GM18870 (cell line): ENCODE data around the gene CCDC39.

ENCODE experiments used
- ATAC-seq: cut with Tn5 transposase; IDR thresholded peaks from one replicate; pipeline ENCODE4 v1.9.1; 2021; ENCODE audit warnings: moderate library complexity; ENCODE audit not compliant: unreplicated experiment

Gene CCDC39

DNA sequence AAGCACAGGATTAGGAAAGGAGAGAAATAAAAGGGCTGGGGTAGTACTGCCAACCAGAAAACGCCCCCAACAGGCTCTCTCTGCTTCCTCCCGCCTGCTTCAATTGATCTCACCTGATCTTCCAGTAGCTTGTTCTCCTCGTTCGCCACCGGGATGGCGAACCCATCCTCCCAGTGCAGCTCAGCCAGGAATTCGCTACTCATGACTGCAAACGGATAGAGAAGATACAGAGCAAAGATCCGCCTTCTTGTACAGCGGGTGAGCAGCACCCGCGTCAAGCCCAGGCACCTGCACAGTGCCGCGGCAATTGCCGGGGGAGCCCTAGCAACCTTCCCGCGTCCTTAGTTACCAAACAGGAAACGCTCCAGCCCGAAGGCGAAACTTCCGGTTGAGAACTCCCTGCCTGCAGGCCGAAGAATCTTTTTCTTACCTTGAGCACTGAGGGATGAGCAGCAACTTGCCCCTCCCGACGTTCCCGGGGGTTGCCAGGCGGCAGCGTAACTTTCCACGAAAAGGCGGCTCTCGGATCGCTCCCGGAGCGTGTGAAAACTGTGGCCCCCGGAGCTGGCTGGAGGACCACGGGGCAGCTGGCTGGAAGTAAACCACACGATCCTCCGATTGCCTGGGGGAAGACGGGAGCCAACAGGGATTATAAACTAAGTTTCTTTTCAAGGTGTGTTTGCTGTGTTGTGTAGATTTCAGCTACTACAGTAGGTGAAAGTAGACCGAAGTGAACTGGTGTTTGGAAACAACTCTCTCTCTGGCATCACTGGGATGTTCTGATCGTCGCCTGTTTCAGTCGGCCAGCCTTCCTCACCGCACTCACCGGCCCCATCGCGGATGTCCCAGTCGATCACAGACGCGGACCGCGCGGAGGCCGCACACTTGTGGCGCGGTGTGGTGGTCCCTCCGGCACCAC lies at the start of gene CCDC39:
TSS of gene CCDC39 (minus strand) at position 312 of the 919 bp plus-strand sequence. CDS start at position 203, 109 bp downstream.
- peak; percentile 94 for ATAC-seq

DNA sequence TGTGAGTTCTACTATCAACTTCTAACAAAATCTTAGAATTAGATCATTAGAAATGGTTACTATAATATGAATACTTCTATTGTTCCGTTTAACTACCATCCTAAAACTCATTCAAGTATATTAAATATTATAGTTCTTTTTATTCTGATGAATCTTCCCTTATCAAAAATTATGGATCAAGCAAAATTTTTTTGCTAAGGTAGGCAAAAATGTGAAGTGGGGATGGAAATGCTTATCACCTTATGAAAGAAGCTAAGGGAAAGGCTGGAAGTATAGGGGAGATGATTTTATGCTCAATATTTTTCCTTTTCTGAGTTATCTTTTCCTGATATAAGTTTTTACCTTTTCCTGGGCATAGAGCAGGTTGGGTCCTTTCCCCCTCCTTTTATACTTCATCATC lies 40.7 kb upstream of the CCDC39 start:
- no peak for ATAC-seq

DNA sequence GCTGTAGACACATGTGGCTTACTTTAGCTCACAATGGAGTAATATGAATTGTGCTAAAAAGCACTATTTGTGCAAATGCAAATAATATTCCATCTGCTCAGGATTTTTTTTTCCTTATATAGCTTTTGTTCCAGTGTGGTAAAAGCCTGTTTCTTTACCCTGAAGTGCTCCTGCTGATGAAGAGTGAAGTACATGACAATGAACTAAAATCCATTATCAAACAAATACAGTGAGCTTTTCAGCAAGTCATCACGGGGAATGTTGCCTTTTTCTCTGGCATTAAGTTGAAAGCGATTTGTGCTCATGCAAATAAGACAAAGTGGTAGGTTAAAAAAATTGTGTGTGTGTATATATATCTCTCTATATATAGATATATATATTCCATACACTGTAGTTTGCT lies 28.6 kb upstream of the CCDC39 start:
- ATAC-seq: no peak

DNA sequence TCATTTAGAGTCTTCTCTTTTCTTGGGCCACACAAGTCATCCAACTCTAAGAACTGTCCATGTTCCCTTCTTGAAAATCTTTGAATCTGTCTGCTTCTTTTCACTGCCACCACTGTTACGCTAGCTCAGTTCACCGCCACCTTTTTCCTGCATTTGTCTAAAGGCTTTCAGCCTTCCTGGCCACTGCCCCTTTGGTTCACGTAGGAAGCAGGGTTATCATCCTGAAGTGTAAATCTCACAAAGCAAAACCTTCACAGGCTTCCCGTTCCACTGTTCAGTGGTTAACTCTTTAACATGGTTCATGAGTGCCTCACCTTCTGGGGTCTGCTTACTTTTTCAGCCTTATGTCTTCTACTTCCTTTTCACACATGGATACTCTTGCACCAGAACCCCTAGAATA lies 26.3 kb upstream of the CCDC39 start:
- ATAC-seq: no peak

DNA sequence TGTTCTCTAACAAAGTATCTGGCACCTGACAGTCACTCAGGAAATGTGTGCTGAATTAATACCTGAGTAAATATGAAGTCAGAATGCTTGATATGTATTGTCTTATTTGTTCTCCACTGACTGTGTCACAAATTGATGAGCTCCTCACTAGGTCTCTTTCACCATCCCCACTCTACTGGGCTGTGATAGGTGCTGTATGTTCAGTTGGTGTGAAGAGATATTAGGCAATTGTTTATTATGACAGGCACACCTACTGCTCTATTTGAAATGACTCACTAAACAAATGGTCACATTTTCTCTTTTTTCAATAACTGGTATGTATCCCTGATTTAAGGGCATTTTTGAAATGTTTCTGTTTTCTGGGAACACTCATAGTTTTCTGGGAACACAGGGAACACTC lies 25.2 kb upstream of the CCDC39 start:
- ATAC-seq: no peak

DNA sequence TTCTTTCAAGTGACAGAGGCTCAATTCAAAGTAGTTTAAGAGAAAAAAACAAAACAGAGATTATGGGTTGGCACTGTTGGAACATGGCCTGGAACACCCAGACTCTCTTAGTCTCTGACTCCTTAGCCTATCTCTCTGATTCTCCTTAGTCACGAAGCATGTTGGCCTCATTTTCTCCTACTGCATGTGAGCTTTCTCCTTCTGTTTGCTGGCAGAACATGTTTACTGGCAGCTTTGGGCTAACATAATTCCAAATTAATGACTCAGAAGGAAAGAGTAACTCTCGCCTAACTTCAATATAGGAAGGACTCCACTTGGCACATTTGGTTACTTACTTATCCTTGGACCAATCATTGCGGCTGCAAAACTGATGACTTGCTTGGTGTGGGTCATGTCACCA lies 21.7 kb upstream of the CCDC39 start:
- no peak for ATAC-seq

DNA sequence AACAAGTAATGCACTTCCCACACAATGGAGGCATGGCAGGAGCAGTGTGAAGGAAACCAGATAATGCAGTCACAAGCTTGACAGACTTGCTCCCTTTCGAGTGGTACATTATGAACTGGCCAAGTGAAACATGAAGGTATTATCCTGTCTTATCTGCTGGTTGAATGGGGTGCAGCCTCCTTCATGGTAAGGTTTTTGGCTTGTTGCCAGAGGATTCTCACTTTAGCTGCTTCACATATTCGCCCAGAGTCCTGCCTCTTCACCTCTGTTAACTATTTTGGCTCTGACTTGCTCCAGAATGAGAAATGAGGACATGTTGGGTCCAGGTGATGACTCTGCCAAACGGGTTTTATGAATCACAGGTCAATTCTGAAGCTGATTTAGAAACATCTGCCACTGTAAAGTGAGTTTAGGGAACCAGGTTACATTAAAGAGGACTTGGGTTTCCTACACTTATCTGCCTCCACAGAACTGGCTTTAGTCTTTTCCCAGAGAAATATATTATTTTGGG lies 19.5 kb upstream of the CCDC39 start:
- no peak for ATAC-seq

DNA sequence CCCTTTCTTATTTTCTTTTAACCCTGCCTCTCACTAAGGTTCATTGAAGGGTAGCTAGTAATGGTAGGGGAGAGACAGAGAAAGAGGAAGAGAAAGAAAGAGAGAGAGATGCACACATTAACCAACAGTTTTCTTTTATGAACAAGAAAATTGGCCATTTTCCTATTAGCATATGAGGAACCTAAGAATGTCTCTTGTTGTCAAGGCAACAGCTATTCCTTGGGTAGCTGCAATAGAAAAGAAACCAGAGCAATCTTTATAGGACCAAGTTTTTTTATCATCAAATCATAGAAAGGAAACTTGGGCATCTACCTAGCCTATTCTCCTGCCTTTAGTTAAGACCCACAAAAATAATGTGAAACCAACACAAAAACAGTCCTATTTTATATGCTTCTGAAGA lies 15.0 kb upstream of the CCDC39 start:
- no peak for ATAC-seq

DNA sequence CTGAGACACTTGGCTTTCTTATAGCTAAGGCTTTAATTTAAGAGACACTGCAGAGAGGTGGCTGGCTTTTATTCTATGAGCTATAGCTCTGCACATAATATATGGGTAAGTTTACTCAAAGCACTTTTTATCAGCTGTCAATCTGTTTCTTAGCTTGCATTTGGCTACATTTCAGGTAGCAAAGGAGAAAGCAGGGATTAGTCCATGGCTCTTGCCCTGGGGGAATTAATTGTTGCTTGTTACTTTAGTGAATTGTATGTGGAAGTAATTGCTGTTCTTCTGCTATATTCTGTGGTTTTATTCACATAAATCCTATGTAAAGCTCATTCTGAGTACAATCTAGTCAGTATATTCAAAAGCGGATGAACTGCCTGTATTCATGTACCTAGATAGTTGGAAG lies 14.4 kb upstream of the CCDC39 start:
- ATAC-seq: no peak

DNA sequence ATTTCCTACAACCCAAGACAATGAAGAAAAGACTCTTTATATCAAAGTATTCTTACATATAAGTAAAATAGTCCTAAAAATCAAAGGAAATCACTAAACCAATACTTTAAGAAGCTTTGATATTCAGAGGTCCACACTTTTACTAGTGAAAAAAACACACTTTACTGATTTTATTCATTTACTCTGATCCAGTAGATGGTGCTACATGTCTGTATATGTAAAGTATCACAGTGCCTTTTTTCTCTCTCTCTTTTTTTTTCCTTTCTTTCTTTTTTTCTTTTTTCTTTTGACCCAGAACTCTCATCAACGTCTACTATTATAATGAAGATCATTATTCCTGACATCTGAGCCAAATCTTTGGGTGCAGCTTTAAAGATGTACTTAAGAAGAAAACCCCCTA lies 10.8 kb upstream of the CCDC39 start:
- ATAC-seq: no peak

DNA sequence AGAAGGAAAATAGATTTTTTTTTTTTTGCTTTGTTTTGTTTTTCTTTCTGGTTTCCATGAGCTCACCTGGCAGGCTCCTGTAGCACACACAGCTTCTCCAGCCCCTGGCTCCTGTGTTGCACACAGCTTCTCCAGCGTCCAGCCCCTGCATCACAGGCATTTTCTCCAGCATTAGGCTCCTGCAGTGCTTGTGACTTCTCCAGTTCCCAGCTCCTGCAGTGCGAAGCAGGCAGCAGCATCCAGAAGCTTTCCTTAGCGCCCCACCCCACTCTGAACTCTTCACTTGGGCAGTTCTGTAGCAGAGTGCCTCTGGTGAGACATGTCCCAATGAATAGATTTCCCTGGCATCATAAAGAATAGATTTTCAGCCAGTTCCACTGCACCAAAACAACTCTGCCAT lies 5.5 kb upstream of the CCDC39 start:
- no peak for ATAC-seq

DNA sequence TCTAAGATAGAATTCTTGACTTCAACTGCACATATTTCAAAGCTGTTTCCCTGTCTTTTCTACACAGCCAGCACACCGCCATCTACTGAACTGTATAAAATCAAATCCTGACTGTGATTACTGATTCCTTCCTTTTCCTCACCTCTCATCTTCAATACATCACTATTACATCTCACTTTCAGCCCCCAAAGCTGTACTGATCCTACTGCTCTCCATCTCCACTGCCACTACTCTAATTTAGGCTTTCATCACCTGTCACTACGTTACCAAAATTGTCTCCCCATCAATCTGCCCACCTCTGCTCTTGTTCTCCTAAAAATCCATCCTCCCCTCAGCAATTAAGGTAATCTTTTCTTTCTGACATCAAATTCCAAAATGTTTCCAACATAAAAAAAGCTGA lies 4.5 kb upstream of the CCDC39 start:
- ATAC-seq: no peak

DNA sequence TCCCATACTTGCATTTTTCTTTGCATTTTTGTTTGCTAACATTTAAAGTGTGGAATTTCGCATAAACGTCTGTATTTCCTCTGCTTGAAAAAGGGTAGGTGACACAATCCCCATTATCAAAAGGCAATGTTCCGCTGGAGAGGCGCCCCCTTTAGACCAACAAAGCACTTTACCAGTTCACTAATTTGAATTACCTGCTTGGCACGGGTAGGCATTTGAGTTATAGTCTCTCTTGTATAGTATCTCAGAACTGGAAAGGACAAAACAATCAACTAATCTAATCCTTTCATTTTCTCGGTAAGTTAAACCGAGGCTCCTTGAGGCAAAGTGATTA lies 775 bp upstream of the CCDC39 start:
- ATAC-seq: peak; percentile 39

DNA sequence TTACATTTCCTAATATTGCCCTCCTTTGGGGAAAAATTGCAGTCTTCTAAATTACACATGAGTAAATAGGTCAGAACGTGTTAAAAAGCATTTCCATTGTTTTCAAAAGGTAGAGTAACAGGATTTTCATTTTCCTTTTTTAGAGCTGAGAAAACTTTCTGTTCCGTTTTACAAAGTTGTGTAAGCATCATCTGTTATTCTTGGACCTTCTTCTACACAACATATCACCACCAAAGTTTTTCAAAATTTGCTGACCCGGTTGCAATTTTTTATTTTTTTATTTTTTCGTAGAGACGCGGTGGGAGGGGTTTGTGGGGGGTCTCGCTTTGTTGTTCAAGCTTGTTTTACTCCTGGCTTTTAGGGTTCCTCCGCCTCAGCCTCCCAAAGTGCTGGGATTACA lies 1.1 kb downstream of the CCDC39 start:
- no peak for ATAC-seq

DNA sequence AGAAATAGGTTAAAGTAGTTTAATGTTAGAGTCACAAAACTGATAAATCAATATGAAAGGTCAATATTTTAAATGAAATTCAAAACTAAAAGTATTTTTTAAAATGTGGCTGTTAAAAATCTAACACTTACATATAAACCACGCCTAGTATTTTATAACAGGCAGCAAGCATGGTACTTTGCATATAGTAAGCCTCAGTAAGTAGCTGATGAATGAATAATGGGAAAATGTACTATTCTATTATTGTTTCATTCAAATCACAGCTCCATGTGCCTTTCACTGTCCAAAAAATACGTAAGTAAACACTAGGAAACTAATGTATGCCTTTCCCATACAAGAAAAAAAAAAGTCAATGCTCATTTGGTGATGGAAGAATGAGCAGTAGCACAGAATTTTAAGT lies 17.8 kb downstream of the CCDC39 start:
- no peak for ATAC-seq

DNA sequence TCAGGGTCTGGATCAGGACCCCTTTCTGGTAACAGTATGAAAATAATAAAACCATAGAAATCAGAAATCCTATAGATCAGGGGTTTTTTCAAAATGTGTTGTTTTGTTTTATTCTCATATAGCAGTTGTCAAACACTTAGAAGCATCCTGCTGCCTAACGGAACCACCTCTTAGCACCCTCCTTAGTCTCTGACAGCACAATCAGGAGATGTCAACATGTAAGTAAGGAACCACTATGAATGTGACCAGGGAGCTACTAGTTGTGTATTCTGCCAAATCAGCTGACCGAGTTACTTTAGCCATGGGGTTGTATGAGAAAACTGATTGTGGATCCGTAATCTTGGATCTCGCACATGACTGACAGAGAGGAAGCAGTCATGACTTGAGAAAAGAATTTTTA lies 22.2 kb downstream of the CCDC39 start:
- no peak for ATAC-seq

DNA sequence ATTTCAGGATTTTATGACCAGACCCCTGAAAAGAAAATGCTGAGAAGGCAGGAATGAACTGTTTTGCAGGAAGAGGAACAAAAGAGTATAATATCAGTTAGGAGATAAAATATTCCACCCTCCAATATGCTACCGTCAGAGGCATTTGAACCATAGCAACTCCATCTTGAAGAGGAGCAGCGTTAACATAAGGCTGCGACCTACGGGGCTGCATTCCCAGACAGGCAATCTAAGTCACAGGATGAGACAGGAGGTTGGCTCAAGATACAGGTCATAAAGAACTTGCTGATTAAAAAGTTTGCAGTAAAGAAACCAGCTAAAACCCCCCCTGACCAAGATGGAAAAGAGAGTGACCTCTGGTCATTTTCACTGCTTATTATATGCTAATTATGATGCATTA lies 22.9 kb downstream of the CCDC39 start:
- ATAC-seq: no peak

DNA sequence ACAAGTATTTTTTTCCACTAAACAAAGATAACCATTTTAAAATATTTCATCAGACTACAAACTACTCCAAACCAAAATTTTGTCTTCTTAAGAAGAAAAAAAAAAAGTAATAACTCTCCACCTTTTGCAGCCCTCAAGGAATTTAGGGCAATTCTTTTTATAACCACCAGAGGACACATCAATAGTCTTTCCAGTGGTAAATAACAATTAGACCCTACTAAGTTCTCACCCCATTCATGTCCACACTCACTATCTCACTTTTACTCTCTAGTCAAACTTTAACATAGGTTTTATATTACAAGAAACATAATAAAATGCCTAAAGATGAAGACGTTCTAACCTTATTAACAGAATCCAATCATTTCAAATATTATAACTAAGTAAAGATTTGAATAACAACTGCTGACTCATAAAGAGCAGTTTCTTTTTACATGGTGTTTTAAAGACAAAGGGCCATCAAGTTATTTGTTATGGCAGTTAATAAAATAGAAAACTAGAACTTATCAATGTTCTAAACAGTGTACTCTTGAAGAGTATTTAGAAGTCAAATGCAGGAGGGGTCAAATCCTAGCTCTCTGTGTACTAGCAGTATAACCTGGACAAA lies 33.0 kb downstream of the CCDC39 start:
- no peak for ATAC-seq

DNA sequence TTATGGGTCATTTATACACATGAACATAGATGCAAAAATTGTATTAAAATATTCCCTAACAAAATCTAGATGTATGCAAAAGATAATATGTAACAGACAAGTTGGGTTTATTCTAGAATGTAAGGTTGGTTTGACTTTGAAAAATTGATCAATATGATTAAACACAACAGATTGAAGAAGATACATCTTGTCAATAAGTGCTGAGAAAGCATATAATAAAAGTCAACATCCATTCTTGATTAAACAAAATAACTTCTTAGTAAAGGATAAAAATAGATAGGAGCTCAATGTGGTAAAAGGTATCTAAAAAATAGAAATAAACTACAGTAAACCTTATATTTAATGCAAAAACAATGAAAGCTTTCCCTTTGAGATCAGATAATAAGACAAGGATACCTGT lies 38.3 kb downstream of the CCDC39 start:
- ATAC-seq: no peak

DNA sequence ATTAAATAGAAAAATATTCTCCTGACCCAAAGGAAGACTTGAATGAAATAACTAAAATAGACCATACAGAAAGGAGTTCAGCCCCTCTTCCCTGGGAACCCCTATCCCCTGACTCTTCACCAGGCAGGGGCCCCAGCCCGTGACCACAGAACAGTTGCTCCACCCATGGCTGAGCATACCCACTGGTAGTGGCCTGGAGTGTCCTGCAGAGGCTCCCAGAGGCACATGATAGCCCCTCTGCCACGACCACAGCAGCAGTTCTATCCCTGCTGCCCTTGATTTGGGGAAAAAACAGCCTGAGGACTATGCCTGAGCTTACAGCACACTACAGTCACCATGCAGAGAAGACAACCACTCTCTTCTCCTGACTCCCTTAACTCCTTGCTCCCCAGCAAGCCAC lies 45.6 kb downstream of the CCDC39 start:
- ATAC-seq: no peak

DNA sequence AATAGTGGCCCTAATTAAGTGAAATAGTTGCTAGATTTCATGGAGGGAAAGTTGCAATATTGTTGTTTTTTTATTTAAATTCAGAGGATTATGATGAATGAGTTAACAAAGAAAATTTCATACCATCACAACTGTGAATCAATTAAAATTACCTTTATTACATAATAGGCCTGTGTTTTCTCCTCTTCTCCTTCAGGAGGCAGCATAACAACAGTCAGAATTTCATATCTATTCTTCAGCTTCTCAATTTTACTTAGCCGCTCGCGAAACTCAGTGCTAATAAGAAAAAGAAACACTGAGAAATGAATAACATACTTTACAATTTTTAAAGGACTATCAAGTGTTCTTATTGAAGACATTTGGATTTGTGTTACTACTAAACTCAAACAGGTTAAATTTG lies 48.0 kb downstream of the CCDC39 start:
- ATAC-seq: no peak

DNA sequence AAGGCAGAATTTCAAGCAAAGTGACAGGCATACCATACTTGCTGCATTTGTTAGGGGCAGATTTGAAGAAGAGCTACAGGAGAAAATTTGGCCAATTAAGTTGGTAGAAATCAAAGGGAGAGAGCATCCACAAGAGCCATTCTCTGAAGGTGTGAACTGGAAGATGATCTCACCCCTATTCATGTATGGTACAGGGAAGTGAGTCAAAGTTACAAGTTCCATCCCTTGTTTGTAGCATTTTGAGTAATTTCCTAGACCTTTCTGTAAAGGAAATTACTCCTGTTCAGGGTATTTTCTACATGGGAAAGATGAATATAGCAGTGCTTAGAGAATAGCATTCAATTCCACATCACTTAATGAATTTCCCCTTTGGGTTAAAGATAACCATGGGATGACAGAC lies 48.9 kb downstream of the CCDC39 start:
- no peak for ATAC-seq

DNA sequence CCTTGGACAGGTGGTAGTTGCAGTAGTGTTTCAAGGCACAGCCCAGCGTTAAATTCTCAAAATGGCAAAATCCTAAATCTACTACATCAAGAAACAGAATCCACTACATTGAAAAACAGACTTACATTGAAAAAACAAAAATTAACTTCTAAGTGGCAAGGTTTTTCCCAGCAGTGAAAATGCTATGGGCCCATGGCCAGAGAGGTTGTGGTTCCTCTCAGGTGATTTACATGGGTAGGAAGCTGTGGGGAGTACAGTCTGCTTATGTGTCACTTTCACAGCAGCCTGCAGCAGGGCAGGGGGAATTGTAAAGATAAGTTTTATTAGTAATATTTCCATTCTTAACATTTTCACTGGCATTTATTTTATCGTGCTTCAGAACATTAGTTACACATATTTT lies 52.4 kb downstream of the CCDC39 start:
- ATAC-seq: peak; percentile 92
